Measurements from ENCODE around the gene MARCOL.

GRCh38 chr5:148214665-148215185, 23.6 kb upstream of the MARCOL start:
- no peak for TF ChIP-seq EZH2 (IDR thresholded peaks at IDR 0.05; ENCODE audit: low read depth)
- TF ChIP-seq CTCF (conservative IDR thresholded peaks at IDR 0.05): no peak

All from PC-9 (cell line).